Upper lobe of left lung (tissue), 4 donors: ENCODE data around the gene SHROOM2.

Experiments used
- EP300 ChIP-seq, 4 donors: sonication (generic); formaldehyde crosslinking; IDR thresholded peaks; one replicate each; pipeline ENCODE4 v1.5.1; 2017; ENCODE audit warnings: antibody characterized with exemption in 4 of 4, control low read depth in 2 of 4
- POLR2A ChIP-seq, 4 donors: fragments of 450-650 bp; IDR thresholded peaks; one replicate each; pipeline ENCODE4 v1.5.1; 2016 to 2017; ENCODE audit warnings: antibody characterized with exemption in 4 of 4, mild to moderate bottlenecking in 2 of 4
- POLR2AphosphoS5 ChIP-seq, 2 donors: sonication (generic); formaldehyde crosslinking; IDR thresholded peaks; one replicate each; pipeline ENCODE4 v1.5.1; 2017; ENCODE audit warnings: antibody characterized with exemption in 2 of 2
- TF ChIP-seq, protein P1 (sequence below), 6 experiments: fragments of 450-650 bp in 4 of 6; fragments of 200-600 bp in 2 of 6; sonication (generic) in 2 of 6; IDR thresholded peaks; one replicate each; pipeline ENCODE4 v1.5.1; 2016 to 2019; ENCODE audit warnings: antibody characterized with exemption in 6 of 6

DNA sequence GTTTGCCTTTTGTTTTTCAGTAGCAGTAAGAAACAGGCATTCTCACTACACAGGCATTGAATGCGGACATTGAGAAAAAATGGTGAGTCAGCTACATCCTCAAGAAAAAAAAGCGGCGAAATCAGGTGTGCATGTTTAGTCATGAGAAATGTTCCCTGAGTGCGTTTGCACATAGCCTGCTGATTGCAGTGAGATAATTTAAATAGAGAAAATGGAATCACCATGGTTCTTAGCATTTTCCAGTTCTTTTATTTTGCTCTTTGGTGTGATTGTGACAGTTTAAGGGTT is 126.9 kb downstream of the SHROOM2 start:
- TF ChIP-seq, protein P1, sequence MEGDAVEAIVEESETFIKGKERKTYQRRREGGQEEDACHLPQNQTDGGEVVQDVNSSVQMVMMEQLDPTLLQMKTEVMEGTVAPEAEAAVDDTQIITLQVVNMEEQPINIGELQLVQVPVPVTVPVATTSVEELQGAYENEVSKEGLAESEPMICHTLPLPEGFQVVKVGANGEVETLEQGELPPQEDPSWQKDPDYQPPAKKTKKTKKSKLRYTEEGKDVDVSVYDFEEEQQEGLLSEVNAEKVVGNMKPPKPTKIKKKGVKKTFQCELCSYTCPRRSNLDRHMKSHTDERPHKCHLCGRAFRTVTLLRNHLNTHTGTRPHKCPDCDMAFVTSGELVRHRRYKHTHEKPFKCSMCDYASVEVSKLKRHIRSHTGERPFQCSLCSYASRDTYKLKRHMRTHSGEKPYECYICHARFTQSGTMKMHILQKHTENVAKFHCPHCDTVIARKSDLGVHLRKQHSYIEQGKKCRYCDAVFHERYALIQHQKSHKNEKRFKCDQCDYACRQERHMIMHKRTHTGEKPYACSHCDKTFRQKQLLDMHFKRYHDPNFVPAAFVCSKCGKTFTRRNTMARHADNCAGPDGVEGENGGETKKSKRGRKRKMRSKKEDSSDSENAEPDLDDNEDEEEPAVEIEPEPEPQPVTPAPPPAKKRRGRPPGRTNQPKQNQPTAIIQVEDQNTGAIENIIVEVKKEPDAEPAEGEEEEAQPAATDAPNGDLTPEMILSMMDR (IDR thresholded peaks at IDR 0.05), result no peak
- TF ChIP-seq POLR2AphosphoS5 (IDR thresholded peaks at IDR 0.05) (no peak), EP300 (IDR thresholded peaks at IDR 0.05) (no peak), POLR2A (IDR thresholded peaks at IDR 0.05) (no peak)
